ENCODE measurements around the gene B3GAT2.
"Not testable (repeated sequence)": the region's sequence is repeated elsewhere in the genome, so short reads cannot be mapped to it uniquely, and the experiment has no call there.

The B3GAT2 gene

DNA sequence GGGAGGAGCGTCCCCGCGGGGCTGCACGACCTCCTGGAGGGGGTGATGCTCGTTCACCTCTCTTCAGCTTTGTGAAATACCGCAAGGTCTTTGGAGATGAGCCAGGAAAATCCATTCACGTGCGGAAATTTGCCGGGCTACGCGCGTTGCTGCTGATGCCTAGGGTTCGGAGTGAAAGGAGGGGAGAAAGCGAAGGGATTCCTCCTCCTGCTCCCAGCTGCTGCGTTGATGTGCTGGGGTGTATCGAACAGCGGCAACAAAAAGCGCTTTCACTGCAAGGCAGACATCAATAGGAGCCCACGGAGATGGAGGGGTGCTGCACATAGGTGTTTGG lies 391 bp upstream of the B3GAT2 start:
- WGBS, 2 experiments (ENCODE audit: insufficient coverage in 2 of 2), result 4 to 11% methylated on average over 14 to 19 of the region's 19 CpGs
- Histone ChIP-seq H3K4me3 (ENCODE audit: extremely low read depth, insufficient read depth, low read length, poor library complexity, severe bottlenecking) (peak overlapping the region; percentile 44), H3K9me3 (ENCODE audit: control insufficient read depth, low read length) (no peaks in the 10 kb centered on the region), H3K27ac (ENCODE audit: low read depth, low read length, severe bottlenecking) (no peak overlapping the region), H3K4me1 (ENCODE audit: control insufficient read depth, insufficient read depth, low read length, poor library complexity, severe bottlenecking) (no peaks in the 10 kb centered on the region), H3K36me3 (ENCODE audit: control insufficient read depth, insufficient read depth, low read length) (no peaks in the 10 kb centered on the region)

DNA sequence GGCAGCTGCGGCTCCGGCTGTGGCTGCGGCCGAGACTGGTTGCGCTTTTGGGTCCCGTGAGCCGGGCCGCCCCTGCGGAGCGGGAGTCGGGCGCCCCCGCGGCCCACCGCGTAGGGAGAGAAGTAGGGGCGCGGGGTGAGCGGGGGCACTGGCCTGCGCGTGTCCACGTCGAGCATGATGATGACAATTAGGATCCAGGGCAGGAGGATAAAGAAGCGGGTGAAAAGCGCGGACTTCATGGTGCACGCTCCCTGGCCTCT lies 739 bp downstream of the B3GAT2 start:
- Histone ChIP-seq H3K9me3 (ENCODE audit: control insufficient read depth, low read length) (no peaks in the 10 kb centered on the region), H3K4me3 (ENCODE audit: extremely low read depth, insufficient read depth, low read length, poor library complexity, severe bottlenecking) (peak overlapping the region; percentile 44), H3K27ac (ENCODE audit: low read depth, low read length, severe bottlenecking) (no peak overlapping the region), H3K4me1 (ENCODE audit: control insufficient read depth, insufficient read depth, low read length, poor library complexity, severe bottlenecking) (no peaks in the 10 kb centered on the region), H3K36me3 (ENCODE audit: control insufficient read depth, insufficient read depth, low read length) (no peaks in the 10 kb centered on the region)
- WGBS, 2 experiments (ENCODE audit: insufficient coverage in 2 of 2), result 0 to 3% methylated on average over 20 to 27 of the region's 27 CpGs

DNA sequence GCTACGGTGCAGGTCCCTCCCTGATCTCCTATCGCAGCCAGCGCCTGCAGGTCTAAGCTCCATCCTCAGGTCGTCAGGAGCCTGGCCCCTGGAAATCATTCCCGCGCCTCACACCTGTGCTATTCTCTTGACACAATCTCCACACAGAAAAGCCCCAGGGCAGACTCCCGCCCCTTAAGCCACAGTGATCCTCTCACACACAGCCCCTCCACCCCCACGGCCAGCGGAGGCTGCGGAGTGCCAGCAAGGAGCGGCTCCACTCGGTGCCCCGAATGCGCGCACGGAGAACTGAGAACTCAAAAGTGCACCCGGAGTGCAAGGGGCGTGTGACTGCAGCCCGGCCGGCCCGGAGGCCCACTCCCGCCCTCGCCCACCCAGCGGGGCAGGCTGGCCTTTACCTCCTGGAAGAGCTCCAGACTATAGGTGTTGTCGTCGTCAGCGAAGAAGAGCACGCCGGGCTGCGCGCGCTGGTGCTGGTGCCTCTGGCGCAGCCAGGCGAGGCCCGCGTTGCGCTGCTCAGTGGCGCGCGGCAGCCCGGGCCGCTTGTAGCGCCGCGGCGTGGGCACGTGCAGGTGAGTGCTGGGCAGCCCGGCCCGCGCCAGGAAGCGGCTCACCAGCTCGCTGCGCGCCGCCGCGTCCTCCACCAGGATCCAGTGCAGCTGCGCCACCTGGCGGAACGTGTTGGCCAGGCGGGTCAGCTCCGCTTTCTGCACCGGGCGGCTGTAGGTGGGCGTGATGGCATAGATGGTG lies 1.2 kb downstream of the B3GAT2 start:
- Histone ChIP-seq H3K9me3 (ENCODE audit: control insufficient read depth, low read length) (no peaks in the 10 kb centered on the region), H3K27ac (ENCODE audit: low read depth, low read length, severe bottlenecking) (no peak overlapping the region), H3K4me3 (ENCODE audit: extremely low read depth, insufficient read depth, low read length, poor library complexity, severe bottlenecking) (peak overlapping the region; percentile 44), H3K36me3 (ENCODE audit: control insufficient read depth, insufficient read depth, low read length) (no peaks in the 10 kb centered on the region), H3K4me1 (ENCODE audit: control insufficient read depth, insufficient read depth, low read length, poor library complexity, severe bottlenecking) (no peaks in the 10 kb centered on the region)
- WGBS, 2 experiments (ENCODE audit: insufficient coverage in 2 of 2), result 1% methylated on average over 47 to 49 of the region's 65 CpGs

DNA sequence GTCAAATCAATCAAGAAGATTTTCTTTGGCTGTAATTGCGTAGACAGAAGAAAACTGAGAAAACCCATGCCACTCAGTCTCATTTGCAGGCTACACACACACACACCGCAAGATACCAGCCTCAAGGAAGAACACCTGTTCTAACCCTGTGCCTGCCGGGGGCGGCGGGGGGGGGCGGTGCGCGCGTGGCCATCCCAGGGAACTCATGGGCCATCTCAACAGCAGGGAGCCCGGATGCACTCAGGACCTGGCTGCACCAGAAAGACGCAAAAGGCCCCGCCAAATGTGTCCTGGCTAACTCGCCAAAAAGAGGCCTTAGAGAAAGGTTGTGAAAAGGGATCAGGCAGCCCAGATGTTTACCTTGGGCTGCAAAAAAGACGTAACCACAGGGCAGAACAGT lies 2.1 kb downstream of the B3GAT2 start:
- no peaks in the 10 kb centered on the region for H3K9me3 ChIP-seq (ENCODE audit: control insufficient read depth, low read length)
- no peak overlapping the region for H3K27ac ChIP-seq (ENCODE audit: low read depth, low read length, severe bottlenecking)
- no peaks in the 10 kb centered on the region for H3K36me3 ChIP-seq (ENCODE audit: control insufficient read depth, insufficient read depth, low read length)
- H3K4me1 ChIP-seq (ENCODE audit: control insufficient read depth, insufficient read depth, low read length, poor library complexity, severe bottlenecking), result no peaks in the 10 kb centered on the region
- H3K4me3 ChIP-seq (ENCODE audit: extremely low read depth, insufficient read depth, low read length, poor library complexity, severe bottlenecking), result no peak overlapping the region
- 55 to 58% methylated on average over 12 to 13 of the region's 14 CpGs for WGBS, 2 experiments (ENCODE audit: insufficient coverage in 2 of 2)

DNA sequence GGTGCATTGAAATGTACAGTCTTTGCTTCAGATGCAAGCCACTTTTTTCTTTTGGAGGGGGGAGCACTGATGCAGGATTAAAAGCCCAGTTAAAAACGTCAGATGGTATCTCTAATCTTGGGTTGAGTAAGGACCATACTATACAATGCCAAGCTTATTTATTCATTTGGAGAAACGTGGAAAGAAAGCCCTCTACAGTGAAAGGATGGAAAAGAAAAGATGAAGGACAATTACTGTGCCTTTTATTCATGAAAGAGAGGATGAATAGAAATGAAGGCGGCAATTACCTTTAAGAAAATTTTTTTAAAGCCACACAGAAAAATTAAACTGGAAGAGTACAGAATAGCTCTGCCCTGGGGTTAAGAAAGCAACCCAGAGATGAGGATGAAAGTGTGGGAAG lies 2.7 kb downstream of the B3GAT2 start:
- Histone ChIP-seq H3K9me3 (ENCODE audit: control insufficient read depth, low read length) (no peaks in the 10 kb centered on the region), H3K4me3 (ENCODE audit: extremely low read depth, insufficient read depth, low read length, poor library complexity, severe bottlenecking) (no peak overlapping the region), H3K4me1 (ENCODE audit: control insufficient read depth, insufficient read depth, low read length, poor library complexity, severe bottlenecking) (no peaks in the 10 kb centered on the region), H3K36me3 (ENCODE audit: control insufficient read depth, insufficient read depth, low read length) (no peaks in the 10 kb centered on the region), H3K27ac (ENCODE audit: low read depth, low read length, severe bottlenecking) (no peak overlapping the region)
- no CpG with 5 or more reads among the region's 3 CpGs for WGBS, 2 experiments (ENCODE audit: insufficient coverage in 2 of 2)

DNA sequence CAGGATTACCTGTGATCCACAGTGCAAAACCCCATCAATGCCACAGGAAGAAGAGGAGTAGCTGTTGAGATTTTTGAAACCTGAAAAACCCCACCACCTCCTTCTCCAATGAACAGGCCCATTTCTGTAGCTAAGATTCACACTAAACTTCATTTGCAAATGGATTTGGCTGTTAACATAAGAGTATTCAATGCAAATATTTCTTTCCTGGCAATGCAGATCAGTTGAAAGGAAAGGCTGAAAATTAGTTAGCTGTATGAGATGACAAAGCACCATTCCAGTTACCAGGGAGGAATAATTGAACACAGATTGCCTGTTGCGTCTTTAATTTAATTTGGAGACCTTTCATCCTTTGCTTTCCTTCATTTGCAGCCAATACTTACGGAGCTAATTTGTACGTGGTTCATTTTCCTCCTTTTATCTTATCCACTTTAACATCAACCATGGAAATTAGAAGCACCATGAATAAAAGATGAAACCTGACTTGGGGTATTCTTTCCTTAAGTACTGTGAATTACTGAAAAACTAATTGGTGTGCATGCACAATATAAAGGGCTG lies 4.2 kb downstream of the B3GAT2 start:
- Histone ChIP-seq H3K4me3 (ENCODE audit: extremely low read depth, insufficient read depth, low read length, poor library complexity, severe bottlenecking) (no peak overlapping the region), H3K36me3 (ENCODE audit: control insufficient read depth, insufficient read depth, low read length) (no peaks in the 10 kb centered on the region), H3K27ac (ENCODE audit: low read depth, low read length, severe bottlenecking) (no peak overlapping the region), H3K9me3 (ENCODE audit: control insufficient read depth, low read length) (no peaks in the 10 kb centered on the region), H3K4me1 (ENCODE audit: control insufficient read depth, insufficient read depth, low read length, poor library complexity, severe bottlenecking) (no peaks in the 10 kb centered on the region)
- WGBS, 2 experiments (ENCODE audit: insufficient coverage in 2 of 2), result 80% methylated on average over 1 of the region's 3 CpGs; no CpG with 5 or more reads in 1 of the 2 experiments

DNA sequence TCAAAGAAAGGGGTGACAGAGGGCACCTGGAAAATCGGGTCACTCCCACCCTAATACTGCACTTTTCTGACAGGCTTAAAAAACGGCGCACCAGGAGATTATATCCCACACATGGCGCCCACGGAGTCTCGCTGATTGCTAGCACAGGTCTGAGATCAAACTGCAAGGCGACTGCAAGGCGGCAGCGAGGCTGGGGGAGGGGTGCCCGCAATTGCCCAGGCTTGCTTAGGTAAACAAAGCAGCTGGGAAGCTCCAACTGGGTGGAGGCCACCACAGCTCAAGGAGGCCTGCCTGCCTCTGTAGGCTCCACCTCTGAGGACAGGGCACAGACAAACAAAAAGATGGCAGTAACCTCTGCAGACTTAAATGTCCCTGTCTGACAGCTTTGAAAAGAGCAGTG lies 12.5 kb downstream of the B3GAT2 start:
- H3K9me3 ChIP-seq (ENCODE audit: control insufficient read depth, low read length); H3K27ac ChIP-seq (ENCODE audit: low read depth, low read length, severe bottlenecking): not testable (repeated sequence)

DNA sequence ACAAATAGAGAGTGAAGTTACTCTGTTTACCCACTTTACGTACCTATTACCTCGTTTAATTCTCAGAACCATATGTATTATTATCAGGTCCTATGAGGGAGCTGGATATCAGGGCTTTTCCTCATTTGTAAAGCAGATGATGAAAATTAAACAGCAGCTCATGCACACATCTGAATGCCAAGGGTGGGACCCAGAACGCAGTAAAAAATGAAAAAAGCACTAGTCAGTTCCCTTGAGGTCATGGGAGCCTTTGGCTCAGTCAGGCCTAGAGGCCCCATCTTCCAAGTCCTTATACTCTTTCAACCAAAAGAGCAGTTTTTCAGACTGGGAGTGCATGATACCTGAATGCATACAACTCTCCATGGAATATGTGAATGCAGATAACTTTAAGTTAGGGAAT lies 23.0 kb downstream of the B3GAT2 start:
- no peaks in the 10 kb centered on the region for H3K4me1 ChIP-seq (ENCODE audit: control insufficient read depth, insufficient read depth, low read length, poor library complexity, severe bottlenecking)
- WGBS, 2 experiments (ENCODE audit: insufficient coverage in 2 of 2), result 100% methylated on average over 1 of the region's 3 CpGs; no CpG with 5 or more reads in 1 of the 2 experiments

More for the DNA sequence above, 12.5 kb downstream of the B3GAT2 start:
- not testable (repeated sequence) for H3K4me3 ChIP-seq (ENCODE audit: extremely low read depth, insufficient read depth, low read length, poor library complexity, severe bottlenecking); H3K4me1 ChIP-seq (ENCODE audit: control insufficient read depth, insufficient read depth, low read length, poor library complexity, severe bottlenecking); H3K36me3 ChIP-seq (ENCODE audit: control insufficient read depth, insufficient read depth, low read length)
- WGBS, 2 experiments (ENCODE audit: insufficient coverage in 2 of 2), result 72 to 90% methylated on average over 5 to 9 of the region's 10 CpGs

DNA sequence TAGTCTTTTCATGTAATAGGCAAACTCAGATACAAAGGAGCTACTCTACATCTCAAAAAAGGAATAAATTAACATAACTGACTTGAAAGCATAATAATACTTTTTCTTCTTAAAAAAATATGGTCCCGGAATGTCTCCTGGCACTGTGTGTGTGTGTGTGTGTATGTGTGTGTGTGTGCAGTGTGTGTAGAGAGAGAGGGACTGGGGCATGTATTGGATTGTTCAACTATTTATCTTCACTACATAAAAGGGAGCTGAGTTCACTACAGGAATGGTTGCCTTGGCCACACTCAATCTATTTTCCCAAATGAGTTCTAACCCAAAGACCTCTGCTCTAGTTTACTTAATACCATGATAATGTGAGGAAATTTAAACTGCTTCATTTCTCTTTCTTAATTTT lies 51.1 kb downstream of the B3GAT2 start:
- Histone ChIP-seq H3K36me3 (ENCODE audit: control insufficient read depth, insufficient read depth, low read length) (no peaks in the 10 kb centered on the region), H3K9me3 (ENCODE audit: control insufficient read depth, low read length) (no peaks in the 10 kb centered on the region), H3K27ac (ENCODE audit: low read depth, low read length, severe bottlenecking) (no peak overlapping the region), H3K4me1 (ENCODE audit: control insufficient read depth, insufficient read depth, low read length, poor library complexity, severe bottlenecking) (no peaks in the 10 kb centered on the region), H3K4me3 (ENCODE audit: extremely low read depth, insufficient read depth, low read length, poor library complexity, severe bottlenecking) (no peak overlapping the region)
- no CpG with 5 or more reads among the region's 1 CpG for WGBS, 2 experiments (ENCODE audit: insufficient coverage in 2 of 2)

More for the DNA sequence above, 23.0 kb downstream of the B3GAT2 start:
- no peaks in the 10 kb centered on the region for H3K9me3 ChIP-seq (ENCODE audit: control insufficient read depth, low read length)
- no peaks in the 10 kb centered on the region for H3K36me3 ChIP-seq (ENCODE audit: control insufficient read depth, insufficient read depth, low read length)
- H3K27ac ChIP-seq (ENCODE audit: low read depth, low read length, severe bottlenecking), result no peak overlapping the region
- no peak overlapping the region for H3K4me3 ChIP-seq (ENCODE audit: extremely low read depth, insufficient read depth, low read length, poor library complexity, severe bottlenecking)

DNA sequence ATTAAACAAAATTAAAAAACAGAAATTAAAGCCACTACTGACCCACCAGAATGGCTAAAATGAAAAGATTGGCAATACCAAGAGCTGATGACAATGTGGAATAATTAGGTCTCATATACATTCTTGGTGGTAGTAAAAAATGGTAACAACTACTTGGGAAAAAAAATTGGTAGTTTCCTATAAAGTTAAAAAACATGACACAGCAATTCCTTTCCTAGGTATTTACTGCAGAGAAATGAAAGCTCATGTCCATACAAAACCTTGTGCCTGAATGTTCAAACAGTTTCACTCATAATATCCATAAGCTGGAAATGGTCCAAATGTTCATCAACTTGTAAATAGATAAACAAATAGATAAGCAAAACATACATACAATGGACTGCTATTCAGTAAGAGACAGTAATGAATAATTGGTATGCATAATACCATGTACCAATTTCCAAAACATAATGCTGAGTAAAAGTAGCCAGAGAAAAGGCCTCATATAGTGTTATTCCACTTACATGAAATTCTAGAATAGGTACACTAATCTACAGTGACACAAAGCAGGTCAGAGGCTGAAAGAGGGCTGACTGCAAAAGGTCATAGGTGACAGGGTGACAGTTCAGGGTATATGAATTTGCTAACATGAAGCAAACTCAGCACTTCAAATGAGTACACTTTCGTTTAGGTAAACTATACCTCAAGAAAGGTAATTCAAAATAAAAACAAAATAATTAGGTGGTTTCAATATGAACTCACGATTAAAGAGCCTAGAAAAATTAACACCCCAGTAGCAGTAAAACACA lies 53.0 kb downstream of the B3GAT2 start:
- no peaks in the 10 kb centered on the region for H3K36me3 ChIP-seq (ENCODE audit: control insufficient read depth, insufficient read depth, low read length)
- H3K9me3 ChIP-seq (ENCODE audit: control insufficient read depth, low read length), result no peaks in the 10 kb centered on the region
- H3K4me3 ChIP-seq (ENCODE audit: extremely low read depth, insufficient read depth, low read length, poor library complexity, severe bottlenecking), result no peak overlapping the region
- H3K27ac ChIP-seq (ENCODE audit: low read depth, low read length, severe bottlenecking), result no peak overlapping the region
- H3K4me1 ChIP-seq (ENCODE audit: control insufficient read depth, insufficient read depth, low read length, poor library complexity, severe bottlenecking), result no peaks in the 10 kb centered on the region
- WGBS, 2 experiments (ENCODE audit: insufficient coverage in 2 of 2), result no CpG with 5 or more reads among the region's 2 CpGs

DNA sequence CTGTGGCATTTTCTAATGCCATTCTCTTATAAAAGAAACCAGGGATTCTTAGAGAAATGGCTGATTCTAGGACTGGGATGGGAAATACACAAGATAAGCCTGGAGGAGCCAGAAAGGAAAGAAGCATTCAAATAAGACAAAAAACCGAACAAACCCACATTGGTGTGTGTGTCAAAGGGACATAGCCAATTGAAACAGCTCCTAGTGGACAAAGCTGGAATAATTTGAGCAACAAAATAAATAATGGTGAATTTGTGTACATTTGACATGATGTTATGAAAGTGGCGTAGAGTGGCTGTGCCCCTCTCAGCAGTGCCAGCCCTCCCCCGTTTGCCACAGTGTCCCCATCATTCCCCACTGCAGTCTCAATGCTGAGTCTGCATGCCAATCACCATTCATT lies 55.5 kb downstream of the B3GAT2 start:
- Histone ChIP-seq H3K4me3 (ENCODE audit: extremely low read depth, insufficient read depth, low read length, poor library complexity, severe bottlenecking) (no peak overlapping the region), H3K9me3 (ENCODE audit: control insufficient read depth, low read length) (no peaks in the 10 kb centered on the region), H3K4me1 (ENCODE audit: control insufficient read depth, insufficient read depth, low read length, poor library complexity, severe bottlenecking) (no peaks in the 10 kb centered on the region), H3K36me3 (ENCODE audit: control insufficient read depth, insufficient read depth, low read length) (no peaks in the 10 kb centered on the region), H3K27ac (ENCODE audit: low read depth, low read length, severe bottlenecking) (no peak overlapping the region)
- WGBS, 2 experiments (ENCODE audit: insufficient coverage in 2 of 2), result 80 to 100% methylated on average over 1 of the region's 3 CpGs

Measured in mesodermal cell (in vitro differentiated cells).